ENCODE measurements around the gene TMX2.

- TF ChIP-seq CTCF (conservative IDR thresholded peaks at IDR 0.05; ENCODE audit: low read length) = no peak
- no peak for TF ChIP-seq EZH2phosphoT487 (IDR thresholded peaks at IDR 0.05; ENCODE audit: borderline replicate concordance)
Observed at GRCh38 chr11:57764021-57764420, 51.6 kb downstream of the TMX2 start.
